Thoracic aorta (tissue), 2 donors: ENCODE measurements around the gene LAMTOR1. TPM values are rescaled to one million over a fixed set of nuclear protein-coding genes. Genes with fewer than 3 reads are reported as not detected.

Experiments
- ATAC-seq: fragments of 150-250 bp; one replicate; pipeline ENCODE4 v1.8.0; 2017; ENCODE audit warnings: low read depth; ENCODE audit not compliant: insufficient number of reproducible peaks, low FRiP score
- DNase-seq: peaks from one replicate; pipeline ENCODE4 v3.0.0-alpha.2; 2020; ENCODE audit warnings: low spot score
- H3K27ac ChIP-seq, 2 donors: fragments of 200-600 bp; sonication (generic); 1 replicate in 1 of 2; 2 replicates in 1 of 2; pipeline ENCODE4 v1.5.1; 2016; ENCODE audit warnings: mild to moderate bottlenecking in 2 of 2, moderate library complexity in 2 of 2
- H3K27me3 ChIP-seq: fragments of 200-600 bp; sonication (generic); replicated peaks from 2 replicates; pipeline ENCODE4 v1.6.0; 2016; ENCODE audit warnings: mild to moderate bottlenecking; ENCODE audit not compliant: insufficient read depth
- H3K36me3 ChIP-seq: fragments of 200-600 bp; sonication (generic); one replicate; pipeline ENCODE4 v1.5.1; 2016
- H3K4me1 ChIP-seq, 2 donors: fragments of 200-600 bp; sonication (generic); 1 replicate in 1 of 2; 2 replicates in 1 of 2; pipeline versions ENCODE4 v1.5.1 to v1.6.0; 2016; ENCODE audit warnings: low read depth in 2 of 2, mild to moderate bottlenecking in 1 of 2; ENCODE audit not compliant: control insufficient read depth in 1 of 2
- H3K4me3 ChIP-seq: fragments of 200-600 bp; sonication (generic); 2 replicates; pipeline ENCODE4 v1.5.1; 2016; ENCODE audit warnings: mild to moderate bottlenecking
- H3K9me3 ChIP-seq: fragments of 200-600 bp; sonication (generic); 2 replicates; pipeline ENCODE4 v1.5.1; 2016
- total RNA-seq, 2 donors: library from RNA; depleted of rRNA; stranded (reverse); fragments of >200 nt; gene quantifications; one replicate each; pipeline versions ENCODE4 v1.1.0 to v1.2.3, GENCODE V29; 2016
- TF ChIP-seq, protein P1 (sequence below): fragments of 200-600 bp; sonication (generic); IDR thresholded peaks from one replicate; pipeline ENCODE4 v1.5.1; 2019; ENCODE audit warnings: antibody characterized with exemption

Gene LAMTOR1
- total RNA-seq, 2 donors from 2014 or later, result 68.1 to 94.4 TPM

DNA sequence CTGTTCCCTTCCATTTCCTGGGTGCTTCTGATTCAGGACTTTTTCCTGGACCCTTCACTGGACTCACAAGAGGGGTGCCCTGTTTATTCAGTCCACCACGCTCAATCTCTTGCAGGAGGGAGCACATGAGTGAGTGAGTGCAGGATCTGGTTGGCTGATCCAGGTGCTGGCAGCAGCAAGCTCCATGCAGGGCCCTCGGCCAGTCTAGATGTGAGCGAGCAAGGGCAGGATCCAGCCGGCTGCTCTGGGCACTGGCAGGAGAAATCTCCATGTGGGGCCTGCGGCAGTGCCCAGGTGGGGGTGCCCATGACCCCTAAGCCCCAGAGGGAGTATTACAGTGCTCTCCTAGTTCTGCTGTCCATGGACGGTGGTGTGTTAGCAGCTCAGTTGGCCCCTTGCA, 20.9 kb upstream of the LAMTOR1 start:
- ATAC-seq, result no peak
- Histone ChIP-seq H3K36me3 (no peaks in the 10 kb centered on the region), H3K4me3 (no peak overlapping the region), H3K27ac (no peak overlapping the region), H3K9me3 (no peaks in the 10 kb centered on the region), H3K27me3 (no peaks in the 10 kb centered on the region), H3K4me1 (no peaks in the 10 kb centered on the region)
- TF ChIP-seq, protein P1, sequence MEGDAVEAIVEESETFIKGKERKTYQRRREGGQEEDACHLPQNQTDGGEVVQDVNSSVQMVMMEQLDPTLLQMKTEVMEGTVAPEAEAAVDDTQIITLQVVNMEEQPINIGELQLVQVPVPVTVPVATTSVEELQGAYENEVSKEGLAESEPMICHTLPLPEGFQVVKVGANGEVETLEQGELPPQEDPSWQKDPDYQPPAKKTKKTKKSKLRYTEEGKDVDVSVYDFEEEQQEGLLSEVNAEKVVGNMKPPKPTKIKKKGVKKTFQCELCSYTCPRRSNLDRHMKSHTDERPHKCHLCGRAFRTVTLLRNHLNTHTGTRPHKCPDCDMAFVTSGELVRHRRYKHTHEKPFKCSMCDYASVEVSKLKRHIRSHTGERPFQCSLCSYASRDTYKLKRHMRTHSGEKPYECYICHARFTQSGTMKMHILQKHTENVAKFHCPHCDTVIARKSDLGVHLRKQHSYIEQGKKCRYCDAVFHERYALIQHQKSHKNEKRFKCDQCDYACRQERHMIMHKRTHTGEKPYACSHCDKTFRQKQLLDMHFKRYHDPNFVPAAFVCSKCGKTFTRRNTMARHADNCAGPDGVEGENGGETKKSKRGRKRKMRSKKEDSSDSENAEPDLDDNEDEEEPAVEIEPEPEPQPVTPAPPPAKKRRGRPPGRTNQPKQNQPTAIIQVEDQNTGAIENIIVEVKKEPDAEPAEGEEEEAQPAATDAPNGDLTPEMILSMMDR, result no peak
- no peak for DNase-seq

- DNase-seq, result no peak
- H3K4me3 ChIP-seq, result no peak overlapping the region
- no peaks in the 10 kb centered on the region for H3K36me3 ChIP-seq
- H3K27ac ChIP-seq, result no peak overlapping the region
- no peaks in the 10 kb centered on the region for H3K9me3 ChIP-seq
- no peak for ATAC-seq
- H3K4me1 ChIP-seq, result no peaks in the 10 kb centered on the region
- TF ChIP-seq, protein P1, result no peak
- H3K27me3 ChIP-seq, result no peaks in the 10 kb centered on the region
Measured at GRCh38 chr11:72123117-72123653, 20.1 kb upstream of the LAMTOR1 start.

DNA sequence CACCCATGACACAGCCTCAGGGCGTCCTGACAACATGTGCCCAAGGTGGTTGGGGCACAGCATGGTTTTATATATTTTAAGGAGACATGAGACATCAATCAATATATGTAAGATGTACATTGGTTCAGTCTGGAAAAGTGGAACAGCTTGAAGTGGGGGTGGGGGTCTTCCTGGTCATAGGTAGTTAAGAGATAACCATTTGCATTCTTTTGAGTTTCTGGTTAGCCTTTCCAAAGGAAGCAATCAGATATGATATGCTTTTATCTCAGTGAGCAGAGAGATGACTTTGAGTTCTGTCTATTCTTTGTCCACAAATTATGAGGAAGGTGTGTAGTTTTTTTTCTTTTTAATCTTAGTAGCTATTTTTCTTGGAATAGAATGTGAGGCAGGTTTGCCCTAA, 19.5 kb upstream of the LAMTOR1 start:
- Histone ChIP-seq H3K4me3 (no peak overlapping the region), H3K27me3 (no peaks in the 10 kb centered on the region), H3K4me1 (no peaks in the 10 kb centered on the region), H3K36me3 (no peaks in the 10 kb centered on the region), H3K9me3 (no peaks in the 10 kb centered on the region), H3K27ac (no peak overlapping the region)
- no peak for DNase-seq
- TF ChIP-seq, protein P1, result no peak
- ATAC-seq, result no peak

DNA sequence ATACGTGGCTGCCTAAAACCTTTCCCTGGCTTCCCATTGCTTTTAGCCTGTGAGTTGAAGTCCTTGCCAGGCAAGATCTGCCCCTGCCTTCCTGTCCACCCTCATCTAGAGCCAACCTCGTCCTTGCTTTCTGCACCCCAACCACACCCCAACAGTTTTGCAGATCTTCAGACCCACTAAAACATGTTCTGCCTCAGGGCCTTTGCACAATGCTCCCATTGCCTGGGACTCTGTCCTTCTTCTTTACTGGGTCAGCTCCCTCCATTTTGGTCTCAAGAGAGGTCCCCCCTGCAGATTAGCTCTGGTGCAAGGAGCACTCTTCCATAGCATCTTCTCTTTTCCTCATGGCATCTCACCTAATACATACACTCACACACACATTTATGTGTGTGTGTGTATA, 17.8 kb upstream of the LAMTOR1 start:
- Histone ChIP-seq H3K27me3 (no peaks in the 10 kb centered on the region), H3K27ac (no peak overlapping the region), H3K9me3 (no peaks in the 10 kb centered on the region), H3K4me1 (no peaks in the 10 kb centered on the region), H3K36me3 (no peaks in the 10 kb centered on the region), H3K4me3 (no peak overlapping the region)
- ATAC-seq, result no peak
- TF ChIP-seq, protein P1, result no peak
- no peak for DNase-seq

- Histone ChIP-seq H3K9me3 (no peaks in the 10 kb centered on the region), H3K27ac (no peak overlapping the region), H3K36me3 (no peaks in the 10 kb centered on the region), H3K27me3 (no peaks in the 10 kb centered on the region), H3K4me3 (no peak overlapping the region), H3K4me1 (no peaks in the 10 kb centered on the region)
- no peak for ATAC-seq
- no peak for DNase-seq
- TF ChIP-seq, protein P1, result no peak
Measured at GRCh38 chr11:72119198-72119597, 16.1 kb upstream of the LAMTOR1 start.
